Measurements from ENCODE around the gene SLF2. TPM values are rescaled to one million over a fixed set of nuclear protein-coding genes. Genes with fewer than 3 reads are reported as not detected.
A peak's percentile ranks its signal among the peaks of the same experiment; 100 is the strongest.

Gene SLF2
- total RNA-seq, 2 experiments from 2014 or later, result 33.9 to 35.9 TPM

DNA sequence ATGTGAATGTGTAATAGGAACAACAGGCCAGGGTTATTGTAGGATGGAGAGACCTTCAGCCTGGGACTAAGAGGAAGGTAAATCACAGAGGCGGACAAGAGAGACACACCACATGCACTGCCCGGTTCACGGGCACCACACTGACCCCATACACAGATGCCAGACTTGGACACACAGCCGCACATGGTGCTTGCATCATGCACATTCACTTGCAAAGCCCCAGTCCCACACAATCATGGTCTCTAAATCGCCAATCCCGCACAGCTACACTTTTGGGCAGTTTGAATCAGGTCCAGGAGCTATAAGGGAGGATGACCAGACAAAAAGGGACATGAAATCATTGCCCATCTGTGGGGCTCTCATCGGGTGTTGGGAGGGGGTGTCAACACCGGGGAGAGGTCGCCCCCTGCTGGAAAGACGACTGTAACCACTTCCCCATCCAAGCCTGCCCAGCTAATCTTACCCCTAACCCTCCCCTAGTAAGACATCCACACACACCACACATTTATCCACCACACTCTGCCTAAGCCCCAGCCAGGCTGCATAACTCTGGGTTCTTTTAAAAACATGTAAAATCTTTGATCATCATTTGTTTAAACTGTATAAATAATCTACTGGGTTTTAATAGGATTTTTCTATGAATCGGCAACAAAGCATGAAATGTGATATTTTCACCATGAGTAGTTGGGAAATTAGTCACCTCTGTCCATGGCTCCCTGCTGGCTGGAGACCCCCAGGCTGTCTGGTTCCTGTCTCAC, 40.5 kb upstream of the SLF2 start:
- ChIA-PET CTCF (interaction anchor here (0.7 to 5.1 kb wide), 19 partner anchors 13 to 310 kb away, joined by 3 to 40 read pairs (median 4); partner anchors contain the start of gene PAX2), POLR2A (no interaction called here)
- H3K9me3 Mint-ChIP-seq, result no peaks in the 10 kb centered on the region
- peak; percentile 82 for DNase-seq
- no peaks in the 10 kb centered on the region for H3K4me1 Mint-ChIP-seq (ENCODE audit: low read depth)
- intact Hi-C loops (cut with micrococcal nuclease), result loop anchor here (2.0 to 5.0 kb wide), 4 partner anchors 45 to 309 kb away; no protein-coding TSS in a partner anchor
- no peak overlapping the region for H3K4me3 Mint-ChIP-seq
- no peaks in the 10 kb centered on the region for H3K36me3 Mint-ChIP-seq
- no peak overlapping the region for H3K27ac Mint-ChIP-seq
- peaks cover 16% of the 10 kb centered on the region for H3K27me3 Mint-ChIP-seq

DNA sequence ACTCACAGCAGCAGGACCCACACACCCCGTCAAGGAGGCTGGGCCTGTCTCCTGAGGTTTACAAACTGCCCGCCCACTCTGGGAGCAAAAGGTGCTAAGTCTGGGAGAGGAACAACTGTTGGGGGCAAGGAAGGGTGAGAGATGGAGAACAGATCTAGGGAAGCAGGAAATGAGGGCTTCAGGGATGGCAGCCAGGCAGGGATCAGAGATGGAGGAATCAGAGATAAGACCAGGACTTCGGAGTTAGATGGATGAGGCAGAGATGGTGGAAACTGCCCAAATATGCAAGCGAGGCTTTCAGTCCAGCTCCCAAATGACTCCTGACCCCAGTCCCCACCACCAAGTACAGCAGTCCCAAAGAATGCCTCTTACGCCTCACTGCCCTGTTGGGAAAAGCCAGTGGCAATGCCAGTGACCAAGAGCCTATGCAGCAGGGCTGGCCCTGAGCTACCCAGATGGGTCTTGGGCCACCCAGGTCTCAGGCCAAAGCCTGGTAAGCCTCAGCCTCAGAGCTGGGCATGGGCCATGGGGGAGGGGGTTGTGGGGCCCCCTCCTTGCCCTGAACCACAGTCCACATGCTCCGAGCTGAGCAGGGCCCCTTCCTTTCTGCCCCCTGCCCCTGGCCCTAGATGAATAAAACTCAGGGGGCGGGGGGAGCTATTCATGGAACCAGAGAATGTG, 39.5 kb upstream of the SLF2 start:
- CTCF ChIA-PET, result interaction anchor here (0.6 to 5.1 kb wide), 11 partner anchors 14 to 311 kb away, joined by 3 to 40 read pairs (median 4); partner anchors contain the start of gene PAX2

DNA sequence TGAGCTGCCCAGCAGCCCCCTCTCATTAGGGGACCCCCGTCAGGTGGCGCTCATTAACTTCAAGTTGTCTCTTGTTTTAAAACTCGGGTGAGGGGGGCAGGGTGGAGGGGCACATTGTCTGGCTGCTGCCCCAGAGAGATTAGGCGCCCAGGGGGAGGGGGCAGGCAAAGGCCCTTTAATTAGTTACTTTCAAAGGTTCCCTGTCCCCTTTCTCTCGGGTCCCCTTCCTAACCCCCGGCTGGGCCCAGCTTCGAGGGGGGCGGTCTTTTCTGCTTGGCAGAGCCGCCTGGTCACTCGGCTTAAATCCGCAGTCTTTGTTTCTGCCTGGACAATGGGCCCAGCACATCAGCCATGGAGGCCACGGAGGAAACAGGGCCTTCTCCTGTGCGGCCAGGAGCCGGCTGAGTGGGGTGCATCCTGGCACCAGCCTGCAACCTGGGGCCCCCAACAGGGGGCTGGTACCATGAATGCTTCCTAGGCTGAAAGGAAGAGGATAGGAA, 38.9 kb upstream of the SLF2 start:
- ChIA-PET POLR2A (no interaction called here), CTCF (interaction anchor here (0.6 to 5.1 kb wide), 5 partner anchors 15 to 312 kb away, joined by 3 to 40 read pairs (median 3); partner anchors contain the start of gene PAX2)
- no peaks in the 10 kb centered on the region for H3K36me3 Mint-ChIP-seq
- no peaks in the 10 kb centered on the region for H3K9me3 Mint-ChIP-seq
- H3K27me3 Mint-ChIP-seq, result peaks cover 12% of the 10 kb centered on the region
- DNase-seq, result no peak
- no peak overlapping the region for H3K27ac Mint-ChIP-seq
- intact Hi-C loops (cut with micrococcal nuclease), result loop anchor here (2.0 to 5.0 kb wide), 4 partner anchors 47 to 311 kb away; no protein-coding TSS in a partner anchor
- no peak overlapping the region for H3K4me3 Mint-ChIP-seq
- no peaks in the 10 kb centered on the region for H3K4me1 Mint-ChIP-seq (ENCODE audit: low read depth)

More for the DNA sequence above, 39.5 kb upstream of the SLF2 start:
- H3K36me3 Mint-ChIP-seq, result no peaks in the 10 kb centered on the region
- H3K4me3 Mint-ChIP-seq, result no peak overlapping the region
- H3K4me1 Mint-ChIP-seq (ENCODE audit: low read depth), result no peaks in the 10 kb centered on the region
- no peak for DNase-seq
- H3K27me3 Mint-ChIP-seq, result peaks cover 17% of the 10 kb centered on the region
- POLR2A ChIA-PET, result no interaction called here
- H3K9me3 Mint-ChIP-seq, result no peaks in the 10 kb centered on the region
- no peak overlapping the region for H3K27ac Mint-ChIP-seq
- intact Hi-C loops (cut with micrococcal nuclease), result loop anchor here (2.0 to 5.0 kb wide), 4 partner anchors 46 to 310 kb away; no protein-coding TSS in a partner anchor

DNA sequence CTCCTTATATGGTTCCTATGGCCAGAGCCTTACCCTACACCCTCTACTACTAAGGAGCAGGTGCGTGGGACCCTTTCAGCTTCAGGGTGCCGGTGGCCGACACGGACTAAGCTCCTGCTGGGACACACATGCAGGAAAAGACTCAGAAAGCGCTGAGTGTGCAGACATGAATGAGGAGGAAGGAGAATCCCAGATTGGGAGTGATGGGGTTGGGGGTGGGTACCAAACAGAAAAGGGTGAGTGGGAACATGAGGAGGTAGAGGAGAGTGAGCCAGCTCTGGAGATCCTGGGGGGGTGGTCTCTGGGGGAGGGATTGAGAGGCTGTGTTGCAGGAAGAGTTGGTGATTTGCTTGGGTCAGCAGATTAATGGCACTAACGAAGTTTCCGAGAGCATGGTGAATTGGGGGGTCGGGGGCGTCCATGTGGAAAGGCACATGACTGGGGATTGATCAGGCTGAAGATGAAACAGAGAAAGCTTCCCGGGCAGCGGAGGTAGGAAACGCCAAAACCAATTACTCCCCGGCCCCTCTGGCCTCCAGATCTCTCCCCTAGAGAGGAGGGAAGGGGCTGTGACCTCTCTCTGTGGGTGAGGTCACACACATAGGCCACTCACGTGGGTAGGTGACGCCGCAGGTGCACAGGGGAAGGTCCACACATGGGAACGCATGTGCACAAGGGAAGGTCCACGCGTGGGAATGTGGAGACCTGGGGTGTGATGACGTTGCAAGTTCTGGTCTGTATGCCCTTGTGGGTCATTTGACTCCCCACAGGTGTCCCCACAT, 37.9 kb upstream of the SLF2 start:
- Mint-ChIP-seq H3K27ac (no peak overlapping the region), H3K9me3 (no peaks in the 10 kb centered on the region), H3K4me1 (ENCODE audit: low read depth) (no peaks in the 10 kb centered on the region), H3K4me3 (no peak overlapping the region), H3K27me3 (peaks cover 12% of the 10 kb centered on the region), H3K36me3 (no peaks in the 10 kb centered on the region)
- ChIA-PET CTCF (interaction anchor here (0.7 to 5.1 kb wide), 3 partner anchors 131 to 313 kb away, joined by 3 to 40 read pairs (median 38); partner anchors contain the start of gene PAX2), POLR2A (no interaction called here)
- DNase-seq, result no peak
- intact Hi-C loops (cut with micrococcal nuclease), result loop anchor here (5.0 kb wide), 2 partner anchors 133 to 143 kb away; no protein-coding TSS in a partner anchor

DNA sequence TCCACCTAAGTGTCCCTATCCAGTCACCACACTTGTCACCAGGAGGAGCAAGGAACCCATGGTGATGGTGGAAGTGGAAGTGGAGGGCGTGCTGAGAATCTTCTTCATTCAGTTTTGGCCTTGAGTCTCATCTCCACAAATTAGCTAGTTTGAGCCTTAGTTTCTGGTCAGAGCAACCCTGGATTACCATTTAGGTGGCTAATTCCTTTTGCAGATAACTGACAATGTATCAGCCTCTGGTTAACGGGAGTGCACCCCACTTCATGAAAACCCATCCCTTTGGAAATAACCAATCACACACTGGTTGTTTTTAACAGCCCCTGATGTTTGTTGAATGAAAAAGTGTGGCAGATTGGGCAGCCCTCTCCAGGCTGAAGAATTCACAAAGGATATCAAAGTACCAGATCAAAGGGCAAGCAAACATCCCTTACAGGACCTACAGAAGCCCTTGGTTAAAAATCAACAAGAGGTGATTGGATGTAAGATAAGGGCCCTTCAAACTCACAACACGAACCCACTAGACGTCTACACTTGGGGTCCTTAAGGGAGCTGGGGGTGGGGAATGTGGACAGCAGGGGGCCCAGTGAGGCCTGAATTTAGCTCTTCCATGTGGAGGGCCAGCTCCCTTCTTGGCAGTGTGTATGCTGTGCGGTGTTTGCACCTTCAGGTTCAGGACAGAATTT, 37.1 kb upstream of the SLF2 start:
- no peak overlapping the region for H3K4me3 Mint-ChIP-seq

DNA sequence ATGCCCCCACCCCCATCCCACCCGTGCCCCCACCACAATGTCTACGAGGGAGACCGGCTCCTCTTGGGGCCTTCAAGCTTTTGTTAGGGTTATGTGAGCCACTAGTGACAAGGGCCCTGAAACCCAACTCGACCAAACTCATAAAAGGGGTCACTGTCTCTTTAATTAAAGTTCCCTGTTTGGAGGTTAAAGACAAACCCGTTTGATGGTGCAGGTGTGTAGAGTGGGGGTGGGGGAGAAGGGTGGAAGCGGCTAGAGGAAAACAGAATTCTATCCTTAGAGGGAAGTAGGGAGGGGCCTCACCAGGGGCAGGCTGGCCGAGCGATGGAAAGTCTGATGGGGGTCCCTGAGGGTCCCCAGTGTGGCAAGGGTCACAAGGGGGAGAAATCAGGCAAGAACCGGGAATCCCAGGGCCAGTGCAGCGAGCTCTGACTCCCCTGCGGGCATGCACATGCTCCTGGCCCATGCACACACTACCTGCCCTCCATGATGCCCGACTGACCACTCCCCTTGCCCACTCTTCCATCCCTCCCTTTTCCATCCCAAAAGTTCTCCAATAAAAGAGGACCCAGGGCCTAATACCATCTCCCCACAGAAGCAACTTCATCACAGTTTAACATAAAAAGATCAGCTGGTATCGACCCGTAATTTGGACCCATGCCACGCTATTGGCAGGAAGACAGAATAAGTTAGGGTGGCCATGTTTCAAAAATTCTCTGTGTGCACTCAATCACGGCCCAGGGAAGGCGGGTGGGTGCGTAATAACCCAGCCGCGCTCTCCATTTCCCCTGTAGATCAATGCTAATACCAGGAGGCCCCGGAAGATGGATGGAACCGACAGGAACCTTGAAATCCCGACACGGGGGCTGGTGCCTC, 35.9 kb upstream of the SLF2 start:
- ChIA-PET POLR2A (no interaction called here), CTCF (interaction anchor here (1.2 to 1.3 kb wide), 2 partner anchors 133 to 237 kb away, joined by 3 to 4 read pairs; no protein-coding TSS in a partner anchor)
- Mint-ChIP-seq H3K27me3 (peaks cover 12% of the 10 kb centered on the region), H3K9me3 (no peaks in the 10 kb centered on the region), H3K36me3 (no peaks in the 10 kb centered on the region), H3K4me1 (ENCODE audit: low read depth) (no peaks in the 10 kb centered on the region), H3K4me3 (no peak overlapping the region), H3K27ac (no peak overlapping the region)
- no peak for DNase-seq
- intact Hi-C loops (cut with micrococcal nuclease), result loop anchor here (5.0 kb wide), 1 partner anchor 145 kb away; no protein-coding TSS in a partner anchor

More for the DNA sequence above, 37.1 kb upstream of the SLF2 start:
- Mint-ChIP-seq H3K4me1 (ENCODE audit: low read depth) (no peaks in the 10 kb centered on the region), H3K36me3 (no peaks in the 10 kb centered on the region), H3K27ac (no peak overlapping the region), H3K9me3 (no peaks in the 10 kb centered on the region), H3K27me3 (peaks cover 12% of the 10 kb centered on the region)
- DNase-seq, result no peak
- CTCF ChIA-PET, result interaction anchor here (0.6 to 5.1 kb wide), 3 partner anchors 132 to 644 kb away, joined by 3 to 40 read pairs (median 4); no protein-coding TSS in a partner anchor
- intact Hi-C loops (cut with micrococcal nuclease), result loop anchor here (5.0 kb wide), 1 partner anchor 143 kb away; no protein-coding TSS in a partner anchor
- POLR2A ChIA-PET, result no interaction called here

DNA sequence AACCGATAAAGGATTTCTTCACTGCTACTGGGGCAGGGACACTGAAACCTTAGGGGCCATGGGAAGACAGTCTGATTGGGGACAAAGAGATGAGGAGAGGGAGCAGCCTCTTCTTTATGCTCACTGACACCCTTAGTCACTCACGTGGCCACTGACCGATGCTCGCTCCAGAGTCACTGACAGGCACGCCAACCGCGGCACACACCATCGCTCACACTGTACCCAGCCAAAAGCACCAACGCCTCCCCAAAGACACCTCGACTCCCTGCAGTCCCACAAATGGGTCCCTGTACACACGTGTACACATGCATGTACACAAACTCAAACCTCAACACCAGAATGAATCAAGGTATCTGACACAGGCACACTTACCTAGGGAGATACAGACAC, 35.3 kb upstream of the SLF2 start:
- no peaks in the 10 kb centered on the region for H3K9me3 Mint-ChIP-seq
- ChIA-PET CTCF (interaction anchor here (1.2 to 3.5 kb wide), 3 partner anchors 11 to 238 kb away, joined by 3 to 27 read pairs (median 13); no protein-coding TSS in a partner anchor), POLR2A (no interaction called here)
- intact Hi-C loops (cut with micrococcal nuclease), result loop anchor here (5.0 kb wide), 1 partner anchor 145 kb away; no protein-coding TSS in a partner anchor
- peaks cover 12% of the 10 kb centered on the region for H3K27me3 Mint-ChIP-seq
- H3K36me3 Mint-ChIP-seq, result no peaks in the 10 kb centered on the region
- DNase-seq, result no peak
- H3K4me1 Mint-ChIP-seq (ENCODE audit: low read depth), result no peaks in the 10 kb centered on the region
- no peak overlapping the region for H3K4me3 Mint-ChIP-seq
- no peak overlapping the region for H3K27ac Mint-ChIP-seq

DNA sequence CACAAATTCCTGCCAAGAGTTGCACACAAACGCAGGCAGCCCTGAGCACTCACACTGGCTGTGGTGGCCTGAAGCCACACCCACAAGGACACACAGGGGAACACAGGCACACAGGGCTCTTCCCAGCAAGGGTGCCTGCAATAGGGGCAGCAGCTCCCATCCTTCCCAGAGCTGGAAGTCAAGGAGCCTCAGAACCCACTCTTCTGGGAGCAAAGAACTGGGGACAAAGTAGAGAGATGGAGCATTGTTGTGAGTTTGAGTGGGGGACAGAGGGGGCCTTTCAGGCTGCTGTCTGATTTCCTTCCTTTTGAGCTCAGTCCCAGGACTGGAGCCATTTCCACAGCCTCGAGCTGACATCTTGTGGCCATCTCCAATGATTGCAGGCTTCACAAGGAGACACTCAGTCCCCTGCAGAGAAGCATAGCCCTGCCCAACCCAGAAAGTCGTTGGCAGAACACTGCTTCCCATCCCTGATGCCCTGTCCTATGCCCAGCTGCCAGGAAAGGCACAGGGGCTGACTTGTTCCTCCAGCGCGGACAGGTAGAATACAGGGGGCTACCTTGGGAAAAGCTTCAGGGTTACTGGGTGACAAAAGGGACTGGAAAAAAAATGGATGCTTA, 34.4 kb upstream of the SLF2 start:
- ChIA-PET POLR2A (no interaction called here), CTCF (interaction anchor here (0.7 to 3.5 kb wide), 22 partner anchors 10 to 344 kb away, joined by 3 to 27 read pairs (median 4); no protein-coding TSS in a partner anchor)
- peak; percentile 60 for DNase-seq
- no peaks in the 10 kb centered on the region for H3K36me3 Mint-ChIP-seq
- intact Hi-C loops (cut with micrococcal nuclease), result loop anchor here (5.0 kb wide), 1 partner anchor 146 kb away; no protein-coding TSS in a partner anchor
- no peaks in the 10 kb centered on the region for H3K4me1 Mint-ChIP-seq (ENCODE audit: low read depth)
- H3K27me3 Mint-ChIP-seq, result peaks cover 12% of the 10 kb centered on the region
- H3K9me3 Mint-ChIP-seq, result no peaks in the 10 kb centered on the region
- no peak overlapping the region for H3K4me3 Mint-ChIP-seq
- H3K27ac Mint-ChIP-seq, result no peak overlapping the region

DNA sequence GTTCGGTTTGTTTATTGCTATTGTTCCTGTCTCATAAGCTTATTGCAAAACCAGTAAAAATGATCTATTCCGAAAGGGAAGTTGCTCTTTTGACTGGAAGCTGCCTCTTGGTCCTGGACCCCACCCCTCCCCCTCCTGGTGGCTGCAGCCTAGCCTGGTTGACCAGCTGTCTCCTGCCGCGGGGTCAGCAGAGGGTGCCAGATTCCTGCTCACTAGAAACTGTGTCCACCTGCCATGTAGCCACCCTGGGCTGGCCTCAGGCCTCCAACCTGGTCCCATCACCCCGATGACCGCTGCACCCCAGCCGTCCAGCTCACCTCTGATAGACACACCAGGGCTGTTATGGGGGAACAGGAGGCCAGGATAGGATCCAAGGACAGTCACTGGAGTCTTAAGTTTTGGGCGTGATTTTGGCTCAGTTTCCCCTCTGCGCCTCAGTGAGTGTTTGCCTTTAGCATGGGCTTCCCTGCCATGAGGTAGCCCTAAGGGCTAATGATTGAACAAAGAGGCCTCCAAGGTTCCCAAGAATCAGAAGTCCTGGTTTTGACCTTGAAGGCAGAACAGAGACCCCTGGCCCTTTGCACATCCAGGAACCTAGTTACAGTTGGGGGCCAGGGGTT, 32.9 kb upstream of the SLF2 start:
- DNase-seq, result no peak
- H3K27ac Mint-ChIP-seq, result no peak overlapping the region
- H3K4me1 Mint-ChIP-seq (ENCODE audit: low read depth), result no peaks in the 10 kb centered on the region
- no peaks in the 10 kb centered on the region for H3K9me3 Mint-ChIP-seq
- no peak overlapping the region for H3K4me3 Mint-ChIP-seq
- ChIA-PET CTCF (interaction anchor here (1.2 to 3.5 kb wide), 7 partner anchors 9 to 361 kb away, joined by 3 to 27 read pairs (median 4); no protein-coding TSS in a partner anchor), POLR2A (no interaction called here)
- peaks cover 9% of the 10 kb centered on the region for H3K27me3 Mint-ChIP-seq
- no peaks in the 10 kb centered on the region for H3K36me3 Mint-ChIP-seq
- intact Hi-C loops (cut with micrococcal nuclease), result loop anchor here (5.0 kb wide), 1 partner anchor 148 kb away; no protein-coding TSS in a partner anchor
